ENCODE results near the gene ANK2.

The ANK2 gene

GRCh38 chr4:113094802-113095201, 45.3 kb downstream of the ANK2 start:
- DNase-seq (ENCODE audit: low read depth): no peak

DNA sequence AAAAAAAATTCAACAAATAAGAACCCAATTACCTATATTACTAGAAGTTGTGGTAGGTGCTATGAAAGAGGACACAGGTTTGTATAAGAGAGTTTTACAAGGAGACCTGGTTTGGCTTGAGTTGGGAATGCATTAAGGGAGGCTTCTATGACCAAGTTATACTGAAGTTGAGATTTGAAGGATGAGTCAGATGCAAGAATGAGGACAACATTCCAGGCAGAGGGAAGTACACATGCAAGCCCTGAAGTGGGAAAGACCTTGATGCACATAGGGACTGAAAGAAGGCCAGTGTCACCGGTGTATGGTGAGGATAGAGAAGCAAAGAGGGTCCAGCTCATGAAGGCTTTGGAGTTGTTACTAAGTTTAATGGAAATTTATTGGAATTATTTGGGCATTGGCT, 52.2 kb downstream of the ANK2 start:
- DNase-seq (ENCODE audit: low read depth): no peak

DNA sequence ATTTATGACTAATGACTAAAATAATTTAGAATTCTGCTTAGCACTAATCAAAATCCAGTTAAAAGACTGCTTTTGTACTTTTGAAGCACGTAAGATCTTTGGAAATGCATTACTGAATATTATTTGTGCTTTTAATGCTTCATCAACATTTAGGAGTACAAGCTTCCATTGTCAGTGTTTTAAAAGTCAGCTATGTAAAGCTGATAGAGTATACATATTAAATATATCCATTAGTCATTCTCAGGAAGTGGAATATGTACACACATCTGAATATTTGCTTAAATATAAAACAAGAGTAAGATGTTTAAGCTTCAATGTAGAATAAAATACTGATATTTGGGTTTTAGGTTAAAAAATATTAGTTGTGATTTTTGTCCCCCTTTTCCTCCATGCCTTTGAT, 54.1 kb downstream of the ANK2 start:
- no peak for DNase-seq (ENCODE audit: low read depth)

DNA sequence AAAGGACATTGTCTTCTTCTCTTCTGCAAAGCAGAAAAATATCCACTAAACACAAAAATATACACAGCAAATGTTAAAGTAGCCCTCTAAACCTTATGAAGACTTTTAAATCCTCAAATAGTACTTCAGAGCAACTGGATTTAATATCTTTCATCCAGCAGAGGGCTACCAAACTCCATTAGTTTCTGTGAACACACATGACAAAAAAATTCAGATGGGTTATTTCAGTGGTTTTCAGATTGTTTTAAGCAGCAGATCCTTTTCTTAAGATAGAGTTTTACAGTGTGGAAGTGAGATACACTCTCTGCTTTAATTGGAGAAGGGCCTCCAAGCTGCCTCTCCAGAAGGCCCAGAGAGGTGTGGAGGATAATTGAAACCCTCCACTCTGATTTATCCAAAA, 56.7 kb downstream of the ANK2 start:
- DNase-seq (ENCODE audit: low read depth): no peak

GRCh38 chr4:113109106-113109718, 59.8 kb downstream of the ANK2 start:
- DNase-seq (ENCODE audit: low read depth): no peak

DNA sequence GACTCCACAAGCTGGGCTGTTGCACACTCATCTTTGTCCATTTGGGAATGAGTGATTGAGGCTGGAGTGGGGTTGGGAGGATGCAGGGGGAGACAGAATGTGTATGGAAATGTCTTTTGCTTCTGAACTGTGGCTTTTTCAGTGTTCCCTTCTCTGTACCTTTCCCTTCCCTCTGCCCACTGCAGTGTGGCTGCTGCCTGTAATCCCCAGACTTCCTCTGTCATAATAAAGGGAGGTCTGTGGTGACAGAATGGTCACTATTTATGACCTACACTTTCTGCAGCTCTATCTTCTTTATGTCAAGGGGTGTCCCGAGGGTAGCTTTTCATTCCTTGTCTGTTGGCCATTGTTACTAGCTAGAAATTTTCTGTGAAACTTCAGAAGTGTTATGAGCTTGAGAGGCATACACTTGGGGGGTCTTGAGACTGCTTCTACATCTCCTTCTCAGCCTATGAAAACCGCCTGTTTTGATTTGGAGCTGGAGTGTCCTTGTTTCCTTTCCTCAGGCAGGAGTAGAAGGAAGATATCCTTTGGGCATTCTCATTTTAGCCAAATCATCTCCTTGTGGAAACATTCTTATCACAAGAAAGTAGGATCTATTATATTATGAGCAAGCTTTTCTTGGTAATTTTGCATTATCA, 63.0 kb downstream of the ANK2 start:
- DNase-seq (ENCODE audit: low read depth): no peak

DNA sequence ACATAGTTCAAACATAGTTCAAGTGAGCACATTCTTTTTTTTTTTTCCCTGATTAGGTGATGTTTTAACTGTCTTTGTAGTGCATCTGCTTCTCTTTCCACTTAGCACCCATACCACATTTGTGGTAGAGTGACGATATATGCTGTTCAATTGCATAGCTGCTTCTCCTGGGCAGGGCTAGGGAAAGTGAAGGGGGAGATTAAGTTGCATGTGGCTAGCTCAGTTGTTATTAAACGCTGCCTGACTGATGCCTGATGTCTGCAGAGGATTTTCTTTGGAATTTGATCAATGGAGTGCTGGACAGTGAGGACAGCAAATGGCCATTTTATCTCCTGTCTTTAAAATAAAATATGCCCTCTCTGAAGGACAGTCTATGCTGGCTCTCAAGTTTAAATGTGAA, 63.7 kb downstream of the ANK2 start:
- no peak for DNase-seq (ENCODE audit: low read depth)

GRCh38 chr4:113114884-113115283, 65.4 kb downstream of the ANK2 start:
- DNase-seq (ENCODE audit: low read depth): no peak

GRCh38 chr4:113116414-113117357, 67.2 kb downstream of the ANK2 start:
- no peak for DNase-seq (ENCODE audit: low read depth)

DNA sequence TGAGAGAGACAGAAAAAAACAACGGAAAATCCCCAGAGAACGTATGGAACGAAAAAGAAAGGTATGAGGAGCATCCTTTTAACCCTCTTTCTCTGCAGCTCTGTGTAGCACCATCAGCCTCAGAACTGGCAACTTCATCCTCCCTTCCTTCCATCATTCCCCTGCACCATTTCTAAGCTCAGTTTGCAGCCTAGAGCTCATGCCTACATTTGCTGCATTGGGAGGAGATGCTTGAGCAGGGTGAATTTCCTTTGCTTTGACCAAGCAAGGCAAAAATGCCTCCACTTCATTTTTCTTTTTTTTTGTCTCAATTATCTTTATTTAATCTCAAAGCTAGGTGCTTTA, 67.9 kb downstream of the ANK2 start:
- no peak for DNase-seq (ENCODE audit: low read depth)

GRCh38 chr4:113122066-113122465, 72.6 kb downstream of the ANK2 start:
- no peak for DNase-seq (ENCODE audit: low read depth)

DNA sequence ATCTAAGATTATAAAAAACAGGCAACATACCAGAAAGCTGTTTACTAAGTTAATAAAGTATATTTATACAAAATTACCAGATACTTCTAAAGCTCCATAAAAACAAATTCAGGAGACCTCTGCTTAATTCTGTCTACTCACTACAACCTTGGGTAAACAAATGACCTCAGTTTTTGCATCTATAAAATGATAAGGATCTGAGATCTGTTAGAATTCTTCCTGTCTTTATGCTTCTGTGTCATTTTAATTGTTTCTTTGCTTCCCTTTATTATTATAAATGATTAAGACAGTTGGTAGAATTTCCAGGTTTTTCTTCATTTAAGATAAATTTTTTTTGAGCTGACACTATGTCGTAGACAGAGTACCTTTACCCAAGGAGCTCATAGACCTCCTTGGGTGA, 76.0 kb downstream of the ANK2 start:
- DNase-seq (ENCODE audit: low read depth): no peak

DNA sequence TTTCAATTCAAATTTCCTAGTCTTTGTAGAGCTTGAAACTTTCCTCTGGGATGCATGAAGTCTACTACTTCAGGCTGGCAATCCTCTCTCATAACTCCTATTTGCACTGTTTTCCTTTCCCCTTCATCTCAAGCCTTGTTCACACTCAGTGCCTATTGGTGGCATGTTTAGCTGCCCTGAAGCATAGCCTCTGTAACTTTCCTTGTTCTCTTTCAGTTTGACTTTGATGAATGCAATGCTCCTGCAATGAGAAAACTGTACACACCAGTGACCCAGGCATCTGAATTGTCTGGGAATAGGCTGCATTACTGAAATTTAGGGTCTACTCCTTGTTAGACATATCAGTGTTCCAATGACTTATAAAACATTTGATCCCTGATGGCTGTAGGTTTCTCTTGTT, 81.7 kb downstream of the ANK2 start:
- no peak for DNase-seq (ENCODE audit: low read depth)

DNA sequence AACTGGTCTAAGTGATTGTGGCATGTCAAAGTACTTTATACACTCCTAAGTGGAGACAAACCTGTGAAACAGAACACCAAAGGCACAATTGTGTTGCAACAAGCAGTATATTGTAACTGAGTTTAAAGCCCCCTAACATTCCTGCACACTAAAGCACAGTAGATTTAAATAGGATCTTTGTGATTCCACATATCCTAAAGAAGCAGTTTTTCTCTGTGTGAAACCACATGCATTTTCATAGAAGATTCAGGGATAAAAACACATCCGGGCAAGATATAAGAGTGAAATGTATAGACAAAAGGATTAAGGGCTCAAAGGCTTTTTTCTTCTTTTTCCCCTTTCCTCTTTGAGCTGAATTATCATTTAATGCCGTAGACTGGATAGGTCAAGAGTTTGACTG, 82.2 kb downstream of the ANK2 start:
- DNase-seq (ENCODE audit: low read depth): no peak

GRCh38 chr4:113141901-113142346, 92.5 kb downstream of the ANK2 start:
- DNase-seq (ENCODE audit: low read depth): no peak

GRCh38 chr4:113142351-113142750, 92.9 kb downstream of the ANK2 start:
- DNase-seq (ENCODE audit: low read depth): no peak

GRCh38 chr4:113144091-113144490, 94.6 kb downstream of the ANK2 start:
- no peak for DNase-seq (ENCODE audit: low read depth)

- DNase-seq (ENCODE audit: low read depth): no peak
Measured at GRCh38 chr4:113145147-113145518, 95.7 kb downstream of the ANK2 start.

DNA sequence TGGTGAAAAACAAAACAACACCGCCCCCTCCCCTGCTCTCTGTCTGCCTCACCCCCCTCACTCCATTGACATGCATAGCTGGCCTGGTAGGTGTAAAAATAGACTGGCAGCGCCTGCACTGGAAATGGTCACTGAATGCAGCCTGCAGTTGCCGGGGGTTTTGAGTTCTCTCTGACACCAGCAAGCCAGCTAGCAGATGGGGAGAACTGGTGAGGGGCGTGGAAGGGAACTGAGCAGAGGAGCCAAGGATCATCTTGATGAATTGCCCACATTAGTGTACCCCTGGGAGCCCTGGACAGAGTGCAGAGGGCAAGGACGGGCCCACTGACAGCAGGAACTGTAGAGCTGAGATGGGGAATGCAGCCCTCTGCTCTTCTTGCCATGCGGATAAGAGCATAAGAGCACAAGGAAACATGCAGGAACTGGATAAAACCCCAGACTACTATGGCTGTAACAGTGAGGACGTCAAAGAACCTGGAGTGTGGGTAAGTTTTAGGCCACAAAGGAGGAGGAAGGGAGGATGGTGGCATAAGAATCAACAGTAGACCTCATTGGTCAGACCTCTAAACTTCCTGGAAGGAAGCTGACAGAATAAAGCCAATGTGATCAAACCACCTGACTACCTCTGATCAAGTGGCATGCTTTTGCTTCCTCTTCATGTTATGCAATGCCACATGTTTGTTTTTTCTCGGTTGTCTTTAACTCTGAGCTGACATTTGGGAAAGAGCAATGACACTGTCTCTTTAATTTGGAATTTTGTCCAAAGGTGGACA, 96.3 kb downstream of the ANK2 start:
- DNase-seq (ENCODE audit: low read depth): no peak

GRCh38 chr4:113146876-113147358, 97.5 kb downstream of the ANK2 start:
- DNase-seq (ENCODE audit: low read depth): no peak

DNA sequence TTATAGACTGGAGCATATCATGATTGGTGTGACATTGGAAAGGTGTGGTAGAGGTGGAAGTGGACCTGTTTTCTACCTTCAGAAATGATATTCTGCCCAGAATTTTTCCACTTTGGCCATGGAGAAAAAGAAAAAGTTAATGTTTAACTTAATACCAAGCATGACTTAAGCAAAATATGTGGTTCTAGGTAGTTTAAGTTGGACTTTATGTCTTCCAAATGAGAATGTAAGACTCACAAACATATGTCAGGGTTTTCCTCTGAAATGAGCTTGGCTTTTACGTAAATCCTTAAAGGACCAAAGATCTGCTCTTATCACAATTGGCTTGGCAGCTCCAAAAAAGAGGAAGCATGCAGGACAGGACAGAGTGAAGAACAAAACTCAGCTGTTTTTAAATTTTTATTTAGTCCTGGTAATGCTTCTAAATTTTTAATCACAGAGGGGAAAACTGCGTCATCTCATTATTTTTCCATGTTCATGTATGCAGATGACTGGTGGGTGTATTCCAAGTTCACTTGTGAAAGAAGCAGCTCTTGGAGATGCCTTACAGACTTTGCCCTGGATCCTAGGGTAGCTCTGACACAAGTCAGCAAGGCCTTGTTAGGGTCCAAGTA, 98.2 kb downstream of the ANK2 start:
- no peak for DNase-seq (ENCODE audit: low read depth)

GRCh38 chr4:113148925-113149324, 99.5 kb downstream of the ANK2 start:
- no peak for DNase-seq (ENCODE audit: low read depth)
